IMR-90 (cell line): ENCODE data around the gene ARRDC1. TPM values are rescaled to one million over a fixed set of nuclear protein-coding genes. Genes with fewer than 3 reads are reported as not detected.

Experiments used
- ATAC-seq: fragments of 200-7000 bp; cut with Tn5 transposase; 2 replicates; pipeline ENCODE4 v1.9.1; 2020; ENCODE audit warnings: low read depth, mild to moderate bottlenecking, moderate library complexity
- BruUV-seq: library from RNA; stranded (reverse); fragments of 400-500 nt; replicated peaks from 2 replicates; lab custom pipeline; 2021; lab: Mats Ljungman, UMichigan
- CTCF ChIA-PET: fragments of 300-600 bp; formaldehyde crosslinking; extraction: SDS; loops from one replicate; lab custom pipeline; 2021; ENCODE audit warnings: antibody characterized with exemption; lab: Yijun Ruan, JAX
- POLR2A ChIA-PET: fragments of 300-600 bp; sonication (Branson Sonifier 250); formaldehyde crosslinking; loops from one replicate; lab custom pipeline; 2022; ENCODE audit warnings: antibody characterized with exemption; ENCODE audit not compliant: unreplicated experiment; lab: Charles Lee
- DNase-seq: peaks from one replicate; pipeline ENCODE4 v3.0.0; 2013
- H2AFZ ChIP-seq: replicated peaks from 2 replicates; pipeline ENCODE3; 2013; ENCODE audit warnings: low read length, mild to moderate bottlenecking; ENCODE audit not compliant: poor library complexity
- H2AK5ac ChIP-seq: 2 replicates; pipeline ENCODE4 v1.6.1; 2013; ENCODE audit warnings: low read depth, low read length, inconsistent platforms
- H2AK9ac ChIP-seq: replicated peaks from 2 replicates; pipeline ENCODE3; 2013; ENCODE audit warnings: mild to moderate bottlenecking, low read depth, low read length, moderate library complexity; ENCODE audit not compliant: poor library complexity
- H2BK120ac ChIP-seq: 2 replicates; pipeline ENCODE4 v1.6.1; 2013; ENCODE audit warnings: low read depth, low read length, inconsistent platforms
- H2BK15ac ChIP-seq: 3 replicates; pipeline ENCODE4 v1.6.1; 2013; ENCODE audit warnings: low read depth, low read length, inconsistent platforms
- H2BK20ac ChIP-seq: 2 replicates; pipeline ENCODE4 v1.6.1; 2013; ENCODE audit warnings: low read depth, mild to moderate bottlenecking, inconsistent platforms, low read length, moderate library complexity
- H2BK5ac ChIP-seq: 2 replicates; pipeline ENCODE4 v1.6.1; 2013; ENCODE audit warnings: mild to moderate bottlenecking, low read depth, low read length, inconsistent platforms; ENCODE audit not compliant: poor library complexity, severe bottlenecking
- H3K14ac ChIP-seq: replicated peaks from 2 replicates; pipeline ENCODE4 v1.6.1; 2013; ENCODE audit warnings: low read depth, low read length, inconsistent platforms
- H3K18ac ChIP-seq: 2 replicates; pipeline ENCODE4 v1.6.1; 2013; ENCODE audit warnings: low read depth, low read length, control low read depth
- H3K23ac ChIP-seq: 2 replicates; pipeline ENCODE4 v1.6.1; 2013; ENCODE audit warnings: low read depth, low read length, inconsistent platforms
- H3K27ac ChIP-seq: 2 replicates; pipeline ENCODE4 v1.5.1; 2013; ENCODE audit warnings: mild to moderate bottlenecking, control low read depth, low read length; ENCODE audit not compliant: insufficient read depth
- H3K27me3 ChIP-seq: 2 replicates; pipeline ENCODE4 v1.6.1; 2013; ENCODE audit warnings: low read length; ENCODE audit not compliant: control insufficient read depth, insufficient read depth
- H3K36me3 ChIP-seq: 2 replicates; pipeline ENCODE4 v1.6.1; 2013; ENCODE audit warnings: low read length, mixed read lengths; ENCODE audit not compliant: control insufficient read depth, insufficient read depth
- H3K4ac ChIP-seq: 2 replicates; pipeline ENCODE4 v1.6.1; 2013; ENCODE audit warnings: low read depth, low read length, inconsistent platforms
- H3K4me1 ChIP-seq: 2 replicates; pipeline ENCODE4 v1.6.1; 2013; ENCODE audit warnings: low read length, mixed read lengths; ENCODE audit not compliant: control insufficient read depth, insufficient read depth
- H3K4me2 ChIP-seq: 2 replicates; pipeline ENCODE4 v1.6.1; 2013; ENCODE audit warnings: low read depth, mild to moderate bottlenecking, control low read depth, low read length, moderate library complexity
- H3K4me3 ChIP-seq: 2 replicates; pipeline ENCODE4 v1.5.1; 2013; ENCODE audit warnings: low read depth, mild to moderate bottlenecking, control low read depth, low read length, moderate library complexity; ENCODE audit not compliant: insufficient read depth
- H3K56ac ChIP-seq: 2 replicates; pipeline ENCODE4 v1.6.1; 2013; ENCODE audit warnings: low read length, inconsistent platforms; ENCODE audit not compliant: insufficient read depth; ENCODE audit errors: extremely low read depth
- H3K79me1 ChIP-seq, 2 experiments: 2 replicates each; pipeline ENCODE4 v1.6.1; 2013; ENCODE audit warnings: low read length in 2 of 2, inconsistent platforms in 1 of 2, low read depth in 1 of 2
- H3K9ac ChIP-seq: 2 replicates; pipeline ENCODE4 v1.6.1; 2013; ENCODE audit warnings: low read depth, low read length, control low read depth
- H3K9me1 ChIP-seq: 2 replicates; pipeline ENCODE4 v1.6.1; 2013; ENCODE audit warnings: low read length, inconsistent platforms; ENCODE audit not compliant: insufficient read depth
- H3K9me3 ChIP-seq: 2 replicates; pipeline ENCODE4 v1.6.1; 2013; ENCODE audit warnings: low read length; ENCODE audit not compliant: control insufficient read depth, insufficient read depth
- H4K20me1 ChIP-seq: 2 replicates; pipeline ENCODE4 v1.6.1; 2013; ENCODE audit warnings: low read length, inconsistent platforms; ENCODE audit not compliant: insufficient read depth
- H4K5ac ChIP-seq: 2 replicates; pipeline ENCODE4 v1.6.1; 2013; ENCODE audit warnings: mild to moderate bottlenecking, low read depth, low read length, control low read depth
- H4K8ac ChIP-seq, 2 experiments: 2 replicates each; pipeline ENCODE4 v1.6.1; 2013; ENCODE audit warnings: low read depth in 2 of 2, low read length in 2 of 2, control low read depth in 1 of 2, inconsistent platforms in 1 of 2
- H4K91ac ChIP-seq: 2 replicates; pipeline ENCODE4 v1.6.1; 2013; ENCODE audit warnings: low read depth, low read length, inconsistent platforms; ENCODE audit not compliant: insufficient read depth
- BHLHE40 ChIP-seq: fragments of 150-350 bp; IDR thresholded peaks from 2 replicates; pipeline ENCODE4 v1.6.1; 2016; ENCODE audit warnings: mild to moderate bottlenecking, low read depth, low read length
- CEBPB ChIP-seq: IDR thresholded peaks from 2 replicates; pipeline ENCODE4 v1.6.1; 2012; ENCODE audit warnings: low read depth, low read length, improper control_type of control experiment
- CHD1 ChIP-seq: IDR thresholded peaks from 2 replicates; pipeline ENCODE4 v1.6.1; 2012; ENCODE audit warnings: low read depth, low read length, improper control_type of control experiment
- FOS ChIP-seq: fragments of 150-350 bp; IDR thresholded peaks from 2 replicates; pipeline ENCODE4 v1.6.1; 2016; ENCODE audit warnings: low read depth, low read length
- MAFK ChIP-seq: IDR thresholded peaks from 2 replicates; pipeline ENCODE4 v1.6.1; 2012; ENCODE audit warnings: low read depth, low read length, improper control_type of control experiment
- MAZ ChIP-seq: IDR thresholded peaks from 2 replicates; pipeline ENCODE4 v1.6.1; 2012; ENCODE audit warnings: low read depth, mild to moderate bottlenecking, low read length, improper control_type of control experiment, moderate library complexity, borderline replicate concordance
- MXI1 ChIP-seq: IDR thresholded peaks from 2 replicates; pipeline ENCODE4 v1.6.1; 2012; ENCODE audit warnings: low read depth, mild to moderate bottlenecking, low read length, moderate library complexity, borderline replicate concordance
- NFE2L2 ChIP-seq: fragments of 150-350 bp; IDR thresholded peaks from 2 replicates; pipeline ENCODE4 v1.6.1; 2016; ENCODE audit warnings: low read depth, mild to moderate bottlenecking, low read length
- POLR2A ChIP-seq: IDR thresholded peaks from 2 replicates; pipeline ENCODE4 v1.6.1; 2012; ENCODE audit warnings: mild to moderate bottlenecking, low read depth, low read length
- RAD21 ChIP-seq: IDR thresholded peaks from 2 replicates; pipeline ENCODE4 v1.6.1; 2012; ENCODE audit warnings: low read length, improper control_type of control experiment
- RCOR1 ChIP-seq: IDR thresholded peaks from 2 replicates; pipeline ENCODE4 v1.6.1; 2012; ENCODE audit warnings: mild to moderate bottlenecking, low read length, improper control_type of control experiment; ENCODE audit not compliant: insufficient replicate concordance
- RFX5 ChIP-seq: IDR thresholded peaks from 2 replicates; pipeline ENCODE4 v1.8.0; 2012; ENCODE audit warnings: low read depth, mild to moderate bottlenecking, low read length, moderate library complexity
- SMC3 ChIP-seq: fragments of 150-350 bp; IDR thresholded peaks from 2 replicates; pipeline ENCODE4 v1.6.1; 2016; ENCODE audit warnings: low read depth, mild to moderate bottlenecking, antibody characterized with exemption, low read length, moderate library complexity
- WGBS, 2 experiments: methylation state at CpG; one replicate each; pipeline versions ENCODE4 v1.1.5 to v1.1.7; 2013; ENCODE audit warnings: missing lambda C conversion rate in 2 of 2; ENCODE audit not compliant: insufficient read length in 1 of 2; ENCODE audit errors: extremely low coverage in 2 of 2; 5-methylcytosine and 5-hydroxymethylcytosine counted together
- dilution Hi-C: fragments of 300-500 bp; cut with HindIII; formaldehyde crosslinking; loops from one replicate; pipeline ENCODE4 v1.14.3; 2018; ENCODE audit warnings: low sequenced_read_pairs; ENCODE audit not compliant: unreplicated experiment
- in situ Hi-C: fragments of 300-500 bp; cut with MboI; formaldehyde crosslinking; loops from 3 replicates; pipeline ENCODE4 v1.14.3; 2019; ENCODE audit warnings: low sequenced_read_pairs, inconsistent platforms, mixed read lengths
- intact Hi-C: fragments of 100-400 bp; cut with micrococcal nuclease; formaldehyde crosslinking; loops from 2 replicates; pipeline ENCODE4 v1.10.0; 2022
- polyA plus RNA-seq, 3 experiments: library from polyadenylated mRNA; depleted of rRNA; stranded (reverse); fragments of >200 nt; gene quantifications; 2 replicates each; pipeline ENCODE4 v1.2.3, GENCODE V29; 2012; ENCODE audit warnings: low replicate concordance in 1 of 3
- total RNA-seq: library from RNA; depleted of rRNA; stranded (reverse); fragments of >200 nt; gene quantifications from 2 replicates; pipeline ENCODE4 v1.2.3, GENCODE V29; 2012
- TF ChIP-seq, protein P1 (sequence below): fragments of 150-350 bp; IDR thresholded peaks from 2 replicates; pipeline ENCODE4 v1.6.1; 2016; ENCODE audit warnings: low read depth, mild to moderate bottlenecking, low read length, moderate library complexity, borderline replicate concordance
- TF ChIP-seq, protein P2 (sequence below): fragments of 150-350 bp; IDR thresholded peaks from 2 replicates; pipeline ENCODE4 v1.6.1; 2017; ENCODE audit warnings: mild to moderate bottlenecking, antibody characterized with exemption, low read length, low read depth
- TF ChIP-seq, protein P3 (sequence below): conservative IDR thresholded peaks from 2 replicates; pipeline ENCODE4 v1.5.1; 2012; ENCODE audit warnings: mild to moderate bottlenecking, low read depth, low read length, improper control_type of control experiment

ARRDC1 gene
- total and polyA plus RNA-seq, 2 of the 4 experiments (the other 2 are of a cell fraction) = 7.7 to 41.4 TPM

DNA sequence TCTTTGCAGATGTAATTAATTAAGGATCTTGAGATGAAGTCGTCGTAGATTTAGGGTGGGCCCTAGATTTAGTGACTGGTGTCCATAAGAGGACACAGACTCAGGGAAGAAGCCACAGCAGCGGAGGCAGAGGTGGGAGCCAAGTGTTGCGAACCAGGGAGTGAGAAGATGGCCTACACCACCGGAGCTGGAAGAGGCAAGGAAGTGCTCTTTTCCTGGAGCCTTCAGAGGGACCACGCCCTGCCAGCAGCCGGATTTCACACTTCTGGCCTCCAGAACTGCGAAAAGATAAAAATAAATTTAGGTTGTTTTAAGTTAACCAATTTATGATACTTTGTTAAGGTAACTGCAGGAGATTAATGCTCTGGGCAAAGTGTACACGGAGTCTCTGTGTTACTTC, 44.1 kb downstream of the ARRDC1 start:
- no peak overlapping the region for H4K91ac ChIP-seq
- ATAC-seq = no peak
- POLR2A ChIA-PET = no interaction called here
- H3K9ac ChIP-seq = no peak overlapping the region
- no peak overlapping the region for H3K18ac ChIP-seq
- DNase-seq = no peak
- H3K4me1 ChIP-seq = no peaks in the 10 kb centered on the region
- no peak overlapping the region for H2BK5ac ChIP-seq
- no peak overlapping the region for H2BK15ac ChIP-seq
- no peak overlapping the region for H3K14ac ChIP-seq
- in situ Hi-C loops = no loop called here
- H3K23ac ChIP-seq = no peak overlapping the region
- WGBS, 2 experiments = 98% methylated on average over 8 of the region's 9 CpGs; no CpG with 5 or more reads in 1 of the 2 experiments
- H2AFZ ChIP-seq = no peak overlapping the region
- H3K36me3 ChIP-seq = peaks cover 3% of the 10 kb centered on the region
- no peak overlapping the region for H3K27ac ChIP-seq
- H2AK9ac ChIP-seq = no peak overlapping the region
- peaks cover 54% of the 10 kb centered on the region for H4K20me1 ChIP-seq
- no peak overlapping the region for H4K8ac ChIP-seq
- no peaks in the 10 kb centered on the region for H3K27me3 ChIP-seq
- H2AK5ac ChIP-seq = no peak overlapping the region
- H2BK120ac ChIP-seq = no peak overlapping the region
- no peak overlapping the region for H3K4me2 ChIP-seq
- no TSS peak for BruUV-seq
- no peak overlapping the region for H3K4me3 ChIP-seq
- H3K56ac ChIP-seq = no peak overlapping the region
- H3K4ac ChIP-seq = no peak overlapping the region
- TF ChIP-seq CEBPB (no peak), CHD1 (no peak), FOS (no peak), MXI1 (no peak), MAFK (no peak), NFE2L2 (no peak), POLR2A (no peak), BHLHE40 (no peak), RCOR1 (no peak), RFX5 (no peak), SMC3 (no peak), MAZ (no peak), RAD21 (no peak)
- TF ChIP-seq, protein P1, sequence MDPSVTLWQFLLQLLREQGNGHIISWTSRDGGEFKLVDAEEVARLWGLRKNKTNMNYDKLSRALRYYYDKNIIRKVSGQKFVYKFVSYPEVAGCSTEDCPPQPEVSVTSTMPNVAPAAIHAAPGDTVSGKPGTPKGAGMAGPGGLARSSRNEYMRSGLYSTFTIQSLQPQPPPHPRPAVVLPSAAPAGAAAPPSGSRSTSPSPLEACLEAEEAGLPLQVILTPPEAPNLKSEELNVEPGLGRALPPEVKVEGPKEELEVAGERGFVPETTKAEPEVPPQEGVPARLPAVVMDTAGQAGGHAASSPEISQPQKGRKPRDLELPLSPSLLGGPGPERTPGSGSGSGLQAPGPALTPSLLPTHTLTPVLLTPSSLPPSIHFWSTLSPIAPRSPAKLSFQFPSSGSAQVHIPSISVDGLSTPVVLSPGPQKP = no peak
- TF ChIP-seq, protein P2, sequence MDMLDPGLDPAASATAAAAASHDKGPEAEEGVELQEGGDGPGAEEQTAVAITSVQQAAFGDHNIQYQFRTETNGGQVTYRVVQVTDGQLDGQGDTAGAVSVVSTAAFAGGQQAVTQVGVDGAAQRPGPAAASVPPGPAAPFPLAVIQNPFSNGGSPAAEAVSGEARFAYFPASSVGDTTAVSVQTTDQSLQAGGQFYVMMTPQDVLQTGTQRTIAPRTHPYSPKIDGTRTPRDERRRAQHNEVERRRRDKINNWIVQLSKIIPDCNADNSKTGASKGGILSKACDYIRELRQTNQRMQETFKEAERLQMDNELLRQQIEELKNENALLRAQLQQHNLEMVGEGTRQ = no peak
- TF ChIP-seq, protein P3, sequence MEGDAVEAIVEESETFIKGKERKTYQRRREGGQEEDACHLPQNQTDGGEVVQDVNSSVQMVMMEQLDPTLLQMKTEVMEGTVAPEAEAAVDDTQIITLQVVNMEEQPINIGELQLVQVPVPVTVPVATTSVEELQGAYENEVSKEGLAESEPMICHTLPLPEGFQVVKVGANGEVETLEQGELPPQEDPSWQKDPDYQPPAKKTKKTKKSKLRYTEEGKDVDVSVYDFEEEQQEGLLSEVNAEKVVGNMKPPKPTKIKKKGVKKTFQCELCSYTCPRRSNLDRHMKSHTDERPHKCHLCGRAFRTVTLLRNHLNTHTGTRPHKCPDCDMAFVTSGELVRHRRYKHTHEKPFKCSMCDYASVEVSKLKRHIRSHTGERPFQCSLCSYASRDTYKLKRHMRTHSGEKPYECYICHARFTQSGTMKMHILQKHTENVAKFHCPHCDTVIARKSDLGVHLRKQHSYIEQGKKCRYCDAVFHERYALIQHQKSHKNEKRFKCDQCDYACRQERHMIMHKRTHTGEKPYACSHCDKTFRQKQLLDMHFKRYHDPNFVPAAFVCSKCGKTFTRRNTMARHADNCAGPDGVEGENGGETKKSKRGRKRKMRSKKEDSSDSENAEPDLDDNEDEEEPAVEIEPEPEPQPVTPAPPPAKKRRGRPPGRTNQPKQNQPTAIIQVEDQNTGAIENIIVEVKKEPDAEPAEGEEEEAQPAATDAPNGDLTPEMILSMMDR = no peak
- intact Hi-C loops = no loop called here
- no peaks in the 10 kb centered on the region for H3K9me3 ChIP-seq
- H3K9me1 ChIP-seq = peaks cover 19% of the 10 kb centered on the region
- peaks cover 27 to 81% of the 10 kb centered on the region in 2 experiments for H3K79me1 ChIP-seq
- CTCF ChIA-PET = no interaction called here
- no peak overlapping the region for H4K5ac ChIP-seq
- no peak overlapping the region for H2BK20ac ChIP-seq
- dilution Hi-C loops = no loop called here
